GM23338 (cell line): Measurements from ENCODE around the gene POU2AF3. TPM values are rescaled to one million over a fixed set of nuclear protein-coding genes. Genes with fewer than 3 reads are reported as not detected.

Source experiments
- ATAC-seq: fragments of 200-7000 bp; cut with Tn5 transposase; 3 replicates; pipeline ENCODE4 v1.9.1; 2020
- DNase-seq: peaks from one replicate; pipeline ENCODE4 v3.0.0-alpha.2; 2015; ENCODE audit warnings: low spot score
- H2AFZ ChIP-seq: fragments of 200-600 bp; sonication (generic); 2 replicates; pipeline ENCODE4 v1.8.0; 2016; ENCODE audit warnings: antibody characterized with exemption, mild to moderate bottlenecking, moderate library complexity
- H3F3A ChIP-seq: fragments of 200-600 bp; sonication (generic); replicated peaks from 2 replicates; pipeline ENCODE4 v1.8.0; 2017; ENCODE audit warnings: antibody characterized with exemption, mixed run types, low read depth
- H3K27ac ChIP-seq: fragments of 200-600 bp; sonication (generic); 2 replicates; pipeline ENCODE4 v1.6.1; 2016; ENCODE audit warnings: low read depth
- H3K27me3 ChIP-seq: fragments of 200-600 bp; sonication (generic); 2 replicates; pipeline ENCODE4 v1.8.0; 2016; ENCODE audit warnings: mild to moderate bottlenecking, mixed run types, moderate library complexity; ENCODE audit not compliant: insufficient read depth
- H3K36me3 ChIP-seq: fragments of 200-600 bp; sonication (generic); 2 replicates; pipeline ENCODE4 v1.8.0; 2016; ENCODE audit warnings: mild to moderate bottlenecking; ENCODE audit not compliant: insufficient read depth
- H3K4me1 ChIP-seq: fragments of 200-600 bp; sonication (generic); 2 replicates; pipeline ENCODE4 v1.8.0; 2016; ENCODE audit warnings: mild to moderate bottlenecking, moderate library complexity; ENCODE audit not compliant: insufficient read depth
- H3K4me2 ChIP-seq: fragments of 200-600 bp; sonication (generic); 2 replicates; pipeline ENCODE4 v1.7.1; 2017; ENCODE audit warnings: mixed run types
- H3K4me3 ChIP-seq: fragments of 200-600 bp; sonication (generic); 2 replicates; pipeline ENCODE4 v1.6.1; 2016; ENCODE audit warnings: mixed run types
- H3K79me2 ChIP-seq: fragments of 200-600 bp; sonication (generic); replicated peaks from 2 replicates; pipeline ENCODE4 v1.8.0; 2017; ENCODE audit warnings: mild to moderate bottlenecking; ENCODE audit not compliant: insufficient read depth
- H3K9me2 ChIP-seq: fragments of 200-600 bp; sonication (generic); 2 replicates; pipeline ENCODE4 v1.8.0; 2017; ENCODE audit not compliant: insufficient read depth
- H4K20me1 ChIP-seq: fragments of 200-600 bp; sonication (generic); replicated peaks from 2 replicates; pipeline ENCODE4 v1.8.0; 2017; ENCODE audit warnings: mild to moderate bottlenecking; ENCODE audit not compliant: insufficient read depth
- H3K27ac Mint-ChIP-seq: 2 replicates; pipeline ENCODE4 v1.8.0; 2020; ENCODE audit warnings: inconsistent platforms, mild to moderate bottlenecking, moderate library complexity, mixed read lengths
- H3K27me3 Mint-ChIP-seq: 3 replicates; pipeline ENCODE4 v1.8.0; 2022; ENCODE audit warnings: low read depth, mild to moderate bottlenecking, moderate library complexity, mixed read lengths, inconsistent platforms; ENCODE audit not compliant: insufficient read depth, poor library complexity
- H3K36me3 Mint-ChIP-seq: 3 replicates; pipeline ENCODE4 v1.8.0; 2021; ENCODE audit warnings: low read depth, mild to moderate bottlenecking, inconsistent platforms, moderate library complexity, mixed read lengths
- H3K4me1 Mint-ChIP-seq: 3 replicates; pipeline ENCODE4 v1.8.0; 2020; ENCODE audit warnings: mild to moderate bottlenecking, inconsistent platforms, mixed read lengths
- H3K4me3 Mint-ChIP-seq: 3 replicates; pipeline ENCODE4 v1.8.0; 2021; ENCODE audit warnings: moderate library complexity, mild to moderate bottlenecking, inconsistent platforms, mixed read lengths
- H3K9me3 Mint-ChIP-seq: 3 replicates; pipeline ENCODE4 v1.8.0; 2020; ENCODE audit warnings: moderate library complexity, mild to moderate bottlenecking, inconsistent platforms, mixed read lengths
- EZH2 ChIP-seq: fragments of 200-600 bp; sonication (generic); IDR thresholded peaks from one replicate; pipeline ENCODE4 v1.8.0; 2017; ENCODE audit warnings: antibody characterized with exemption, mild to moderate bottlenecking, low read depth; ENCODE audit not compliant: unreplicated experiment
- POLR2AphosphoS5 ChIP-seq: IDR thresholded peaks from 2 replicates; pipeline ENCODE4 v1.6.1; 2016; ENCODE audit warnings: antibody characterized with exemption, low read depth
- ZNF114 ChIP-seq: fragments of 250-450 bp; sonication (Bioruptor Pico); IDR thresholded peaks from 2 replicates; pipeline ENCODE4 v1.5.0; 2020; ENCODE audit warnings: mild to moderate bottlenecking, moderate library complexity
- ZNF462 ChIP-seq: fragments of 250-450 bp; sonication (Bioruptor Pico); IDR thresholded peaks from 2 replicates; pipeline ENCODE4 v1.5.0; 2020; ENCODE audit warnings: mild to moderate bottlenecking, moderate library complexity
- polyA plus RNA-seq: library from polyadenylated mRNA; unstranded; fragments of >200 nt; fragmentation: Nextera tagmentation; extraction: Ambion mirVana; gene quantifications from 2 replicates; pipeline ENCODE4 v1.2.1, GENCODE V29; 2016
- total RNA-seq: library from RNA; depleted of rRNA; stranded (reverse); fragments of >200 nt; shearing (Covaris generic); gene quantifications from 2 replicates; pipeline ENCODE4 v1.2.3, GENCODE V29; 2014

POU2AF3 gene
- total and polyA plus RNA-seq, 2 experiments from 2014 or later = 2.7 to 3.4 TPM

GRCh38 chr11:111336582-111337256 lies 38.4 kb downstream of the POU2AF3 start:
- no peak overlapping the region for H2AFZ ChIP-seq
- peaks cover 4% of the 10 kb centered on the region for H3K27me3 Mint-ChIP-seq
- H3K27me3 ChIP-seq = no peaks in the 10 kb centered on the region
- DNase-seq (peak; percentile 23), ATAC-seq (peak; percentile 72)
- H3K36me3 Mint-ChIP-seq = peaks cover 4% of the 10 kb centered on the region; the same call in 1 of the 3 replicates
- peaks cover 16% of the 10 kb centered on the region for H3K4me1 Mint-ChIP-seq
- peaks cover 7% of the 10 kb centered on the region; the same call in 1 of the 2 replicates for H3K4me1 ChIP-seq
- 0 out of 2 replicates have a peak overlapping the region, but pooled peaks have one; percentile 23 for H3K4me2 ChIP-seq
- H3K9me3 Mint-ChIP-seq = peaks cover 9% of the 10 kb centered on the region; the same call in 2 of the 3 replicates
- H3K27ac Mint-ChIP-seq = peak overlapping the region; percentile 53; the same call in 1 of the 2 replicates
- no peak overlapping the region for H3K4me3 Mint-ChIP-seq
- peaks cover 8% of the 10 kb centered on the region; the same call in 1 of the 2 replicates for H3K9me2 ChIP-seq
- H3K27ac ChIP-seq = no peak overlapping the region
- no peaks in the 10 kb centered on the region for H3K79me2 ChIP-seq
- no peaks in the 10 kb centered on the region for H3K36me3 ChIP-seq
- H4K20me1 ChIP-seq = no peaks in the 10 kb centered on the region
- TF ChIP-seq ZNF114 (CRISPR knock-in tag) = no peak
- peak; percentile 60 for TF ChIP-seq ZNF462 (CRISPR knock-in tag)
- no peak for TF ChIP-seq POLR2AphosphoS5
- TF ChIP-seq EZH2 = no peak
- H3K4me3 ChIP-seq = no peak overlapping the region
- H3F3A ChIP-seq = no peaks in the 10 kb centered on the region
